Body of pancreas (tissue), 4 donors: Measurements from ENCODE around the gene ZNF579. TPM values are rescaled to one million over a fixed set of nuclear protein-coding genes. Genes with fewer than 3 reads are reported as not detected.

ENCODE experiments used
- ATAC-seq: fragments of 150-250 bp; one replicate; pipeline ENCODE4 v1.9.1; 2016
- DNase-seq, 4 donors: peaks; one replicate each; pipeline ENCODE4 v3.0.0-alpha.2; 2019
- H3K27ac ChIP-seq, 4 donors: fragments of 200-600 bp; sonication (generic); 1 replicate in 3 of 4; 2 replicates in 1 of 4; pipeline versions ENCODE4 v1.5.1 to v1.6.1; 2016 to 2019; ENCODE audit warnings: mild to moderate bottlenecking in 1 of 4, mixed read lengths in 1 of 4, moderate library complexity in 1 of 4
- H3K27me3 ChIP-seq, 2 donors: fragments of 200-600 bp; sonication (generic); one replicate each; pipeline ENCODE4 v1.6.0; 2016; ENCODE audit warnings: mild to moderate bottlenecking in 1 of 2
- H3K36me3 ChIP-seq, 2 donors: fragments of 200-600 bp; sonication (generic); replicated peaks in 1 of 2; 2 replicates each; pipeline ENCODE4 v1.5.1; 2016; ENCODE audit warnings: low read depth in 2 of 2; ENCODE audit not compliant: insufficient read depth in 1 of 2
- H3K4me1 ChIP-seq: fragments of 200-600 bp; sonication (generic); one replicate; pipeline ENCODE4 v1.6.0; 2016
- H3K4me3 ChIP-seq, 2 donors: fragments of 200-600 bp; sonication (generic); 1 replicate in 1 of 2; 2 replicates in 1 of 2; pipeline ENCODE4 v1.5.1; 2016 to 2019
- H3K9me3 ChIP-seq, 3 donors: fragments of 200-600 bp; sonication (generic); 1 replicate in 2 of 3; 2 replicates in 1 of 3; pipeline ENCODE4 v1.5.1; 2016
- POLR2A ChIP-seq, 3 donors: fragments of 450-650 bp; IDR thresholded peaks; one replicate each; pipeline ENCODE4 v1.6.1; 2016; ENCODE audit warnings: antibody characterized with exemption in 3 of 3, mild to moderate bottlenecking in 2 of 3
- whole genome bisulfite sequencing, 2 donors: methylation state at CpG; one replicate each; pipeline ENCODE4 v1.1.5; 2017; 5-methylcytosine and 5-hydroxymethylcytosine counted together
- intact Hi-C: fragments of 100-400 bp; cut with DNase I; formaldehyde crosslinking; loops from one replicate; pipeline ENCODE4 v1.15.1; 2023
- total RNA-seq, 2 donors: library from RNA; depleted of rRNA; stranded (reverse); fragments of >200 nt; gene quantifications; one replicate each; pipeline ENCODE4 v1.1.0, GENCODE V29; 2016
- TF ChIP-seq, protein P1 (sequence below), 7 experiments: fragments of 450-650 bp in 4 of 7; fragments of 200-600 bp in 3 of 7; sonication (generic) in 3 of 7; IDR thresholded peaks; one replicate each; pipeline ENCODE4 v1.5.1; 2016 to 2019; ENCODE audit warnings: antibody characterized with exemption in 7 of 7

The ZNF579 gene
- total RNA-seq, 2 donors from 2014 or later, result 3.3 to 6.2 TPM

- intact Hi-C loops, result no loop called here
- no peaks in the 10 kb centered on the region for H3K27me3 ChIP-seq
- ATAC-seq (peak; percentile 62), DNase-seq (peak; percentile 89 to 92 (median 91))
- H3K36me3 ChIP-seq, result peaks cover 0 to 5% of the 10 kb centered on the region in 2 donors
- no peaks in the 10 kb centered on the region for H3K9me3 ChIP-seq
- H3K4me1 ChIP-seq, result peaks cover 17% of the 10 kb centered on the region
- H3K4me3 ChIP-seq, result peak overlapping the region; percentile 86 to 88
- H3K27ac ChIP-seq, result peak overlapping the region; percentile 90 to 98 (median 94)
- TF ChIP-seq, protein P1, sequence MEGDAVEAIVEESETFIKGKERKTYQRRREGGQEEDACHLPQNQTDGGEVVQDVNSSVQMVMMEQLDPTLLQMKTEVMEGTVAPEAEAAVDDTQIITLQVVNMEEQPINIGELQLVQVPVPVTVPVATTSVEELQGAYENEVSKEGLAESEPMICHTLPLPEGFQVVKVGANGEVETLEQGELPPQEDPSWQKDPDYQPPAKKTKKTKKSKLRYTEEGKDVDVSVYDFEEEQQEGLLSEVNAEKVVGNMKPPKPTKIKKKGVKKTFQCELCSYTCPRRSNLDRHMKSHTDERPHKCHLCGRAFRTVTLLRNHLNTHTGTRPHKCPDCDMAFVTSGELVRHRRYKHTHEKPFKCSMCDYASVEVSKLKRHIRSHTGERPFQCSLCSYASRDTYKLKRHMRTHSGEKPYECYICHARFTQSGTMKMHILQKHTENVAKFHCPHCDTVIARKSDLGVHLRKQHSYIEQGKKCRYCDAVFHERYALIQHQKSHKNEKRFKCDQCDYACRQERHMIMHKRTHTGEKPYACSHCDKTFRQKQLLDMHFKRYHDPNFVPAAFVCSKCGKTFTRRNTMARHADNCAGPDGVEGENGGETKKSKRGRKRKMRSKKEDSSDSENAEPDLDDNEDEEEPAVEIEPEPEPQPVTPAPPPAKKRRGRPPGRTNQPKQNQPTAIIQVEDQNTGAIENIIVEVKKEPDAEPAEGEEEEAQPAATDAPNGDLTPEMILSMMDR (IDR thresholded peaks at IDR 0.05), result no peak
- peak in 2 of 3 donors; percentile 51 to 53 for TF ChIP-seq POLR2A (IDR thresholded peaks at IDR 0.05)
- 5 to 9% methylated on average over 24 to 26 of the region's 26 CpGs for WGBS, 2 donors
Measured at GRCh38 chr19:55598719-55599467, 18.2 kb upstream of the ZNF579 start.

- Histone ChIP-seq H3K9me3 (no peaks in the 10 kb centered on the region), H3K27ac (peak overlapping the region in 1 of 4 donors; percentile 97), H3K27me3 (no peaks in the 10 kb centered on the region), H3K4me3 (no peak overlapping the region), H3K4me1 (peaks cover 17% of the 10 kb centered on the region), H3K36me3 (peaks cover 0 to 5% of the 10 kb centered on the region in 2 donors)
- DNase-seq (no peak), ATAC-seq (no peak)
- 87 to 88% methylated on average over 9 of the region's 9 CpGs for WGBS, 2 donors
- intact Hi-C loops, result no loop called here
- TF ChIP-seq POLR2A (IDR thresholded peaks at IDR 0.05), result no peak
- TF ChIP-seq, protein P1 (IDR thresholded peaks at IDR 0.05), result no peak
Measured at GRCh38 chr19:55598034-55598433, 17.4 kb upstream of the ZNF579 start.

GRCh38 chr19:55597501-55597921, 16.9 kb upstream of the ZNF579 start:
- DNase-seq (no peak), ATAC-seq (no peak)
- TF ChIP-seq POLR2A (IDR thresholded peaks at IDR 0.05), result no peak
- TF ChIP-seq, protein P1 (IDR thresholded peaks at IDR 0.05), result no peak
- peaks cover 0 to 5% of the 10 kb centered on the region in 2 donors for H3K36me3 ChIP-seq
- WGBS, 2 donors, result 96% methylated on average over 26 to 29 of the region's 30 CpGs
- no peaks in the 10 kb centered on the region for H3K9me3 ChIP-seq
- no peak overlapping the region for H3K4me3 ChIP-seq
- no peaks in the 10 kb centered on the region for H3K27me3 ChIP-seq
- intact Hi-C loops, result no loop called here
- H3K27ac ChIP-seq, result no peak overlapping the region
- peaks cover 17% of the 10 kb centered on the region for H3K4me1 ChIP-seq

DNA sequence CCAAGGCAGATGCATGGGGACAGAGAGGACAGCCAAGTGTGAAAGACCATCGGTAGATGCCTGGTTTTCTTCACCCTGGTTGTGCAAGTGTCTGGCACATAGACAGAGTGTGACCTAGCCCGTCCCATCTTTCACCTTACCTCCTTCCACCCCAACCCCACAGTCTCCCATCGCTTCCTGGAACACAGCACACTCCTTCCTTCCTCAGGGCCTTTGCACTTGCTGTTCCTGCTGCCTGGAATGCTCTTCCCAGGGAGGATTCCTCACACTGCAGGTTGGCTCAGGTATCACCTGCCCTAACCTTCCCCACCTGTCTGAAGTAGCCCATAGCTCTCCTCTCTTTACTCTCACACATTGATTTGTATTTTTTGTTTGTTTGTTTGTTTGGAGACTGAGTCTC, 15.7 kb upstream of the ZNF579 start:
- TF ChIP-seq, protein P1 (IDR thresholded peaks at IDR 0.05), result no peak
- TF ChIP-seq POLR2A (IDR thresholded peaks at IDR 0.05), result no peak
- Histone ChIP-seq H3K36me3 (peaks cover 0 to 5% of the 10 kb centered on the region in 2 donors), H3K9me3 (no peaks in the 10 kb centered on the region), H3K4me3 (no peak overlapping the region), H3K27me3 (no peaks in the 10 kb centered on the region), H3K27ac (no peak overlapping the region), H3K4me1 (peaks cover 15% of the 10 kb centered on the region)
- intact Hi-C loops, result no loop called here
- 97 to 98% methylated on average over 3 of the region's 3 CpGs for WGBS, 2 donors
- ATAC-seq (no peak), DNase-seq (no peak)
